GM18951 (cell line): ENCODE data around the gene MEDAG.

Experiments
- POLR2A ChIP-seq: IDR thresholded peaks from 4 replicates; pipeline ENCODE4 v1.6.1; 2011; ENCODE audit warnings: mild to moderate bottlenecking; ENCODE audit not compliant: insufficient read length, insufficient read depth; ENCODE audit errors: extremely low read depth
- in situ Hi-C: fragments of 300-500 bp; cut with MboI; formaldehyde crosslinking; loops from one replicate; pipeline ENCODE4 v1.12.0; 2022; ENCODE audit warnings: low sequenced_read_pairs, mixed read lengths, inconsistent platforms; ENCODE audit not compliant: unreplicated experiment

Gene MEDAG

GRCh38 chr13:30867089-30867669 is 38.9 kb upstream of the MEDAG start:
- no peak for TF ChIP-seq POLR2A
- in situ Hi-C loops = loop anchor here (10.0 kb wide), 1 partner anchor 178 kb away; no protein-coding TSS in a partner anchor

- no peak for TF ChIP-seq POLR2A
Observed at GRCh38 chr13:30868799-30869470, 37.1 kb upstream of the MEDAG start.

DNA sequence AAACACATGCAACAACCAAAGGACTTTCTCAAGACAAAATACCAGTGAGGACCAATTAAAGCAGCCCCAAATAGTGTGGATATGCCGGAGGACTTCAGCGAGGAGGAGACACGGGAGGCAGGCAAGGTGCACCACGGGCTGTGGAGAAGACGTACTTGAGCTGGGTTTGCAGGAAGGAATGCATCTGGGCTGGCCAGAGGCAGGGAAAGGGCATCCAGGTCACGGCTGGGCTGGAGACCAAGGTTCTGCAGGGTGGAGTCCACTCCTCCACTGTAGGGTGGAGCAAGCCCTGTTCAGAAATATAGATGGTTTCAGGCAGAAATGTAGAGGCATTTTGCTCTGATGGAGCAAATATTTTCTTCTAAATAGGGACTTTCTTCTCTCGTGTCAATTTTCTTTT is 36.6 kb upstream of the MEDAG start:
- in situ Hi-C loops = loop anchor here (10.0 kb wide), 1 partner anchor 175 kb away; no protein-coding TSS in a partner anchor
- no peak for TF ChIP-seq POLR2A

More at GRCh38 chr13:30868799-30869470, 37.1 kb upstream of the MEDAG start:
- in situ Hi-C loops = loop anchor here (10.0 kb wide), 1 partner anchor 176 kb away; no protein-coding TSS in a partner anchor

DNA sequence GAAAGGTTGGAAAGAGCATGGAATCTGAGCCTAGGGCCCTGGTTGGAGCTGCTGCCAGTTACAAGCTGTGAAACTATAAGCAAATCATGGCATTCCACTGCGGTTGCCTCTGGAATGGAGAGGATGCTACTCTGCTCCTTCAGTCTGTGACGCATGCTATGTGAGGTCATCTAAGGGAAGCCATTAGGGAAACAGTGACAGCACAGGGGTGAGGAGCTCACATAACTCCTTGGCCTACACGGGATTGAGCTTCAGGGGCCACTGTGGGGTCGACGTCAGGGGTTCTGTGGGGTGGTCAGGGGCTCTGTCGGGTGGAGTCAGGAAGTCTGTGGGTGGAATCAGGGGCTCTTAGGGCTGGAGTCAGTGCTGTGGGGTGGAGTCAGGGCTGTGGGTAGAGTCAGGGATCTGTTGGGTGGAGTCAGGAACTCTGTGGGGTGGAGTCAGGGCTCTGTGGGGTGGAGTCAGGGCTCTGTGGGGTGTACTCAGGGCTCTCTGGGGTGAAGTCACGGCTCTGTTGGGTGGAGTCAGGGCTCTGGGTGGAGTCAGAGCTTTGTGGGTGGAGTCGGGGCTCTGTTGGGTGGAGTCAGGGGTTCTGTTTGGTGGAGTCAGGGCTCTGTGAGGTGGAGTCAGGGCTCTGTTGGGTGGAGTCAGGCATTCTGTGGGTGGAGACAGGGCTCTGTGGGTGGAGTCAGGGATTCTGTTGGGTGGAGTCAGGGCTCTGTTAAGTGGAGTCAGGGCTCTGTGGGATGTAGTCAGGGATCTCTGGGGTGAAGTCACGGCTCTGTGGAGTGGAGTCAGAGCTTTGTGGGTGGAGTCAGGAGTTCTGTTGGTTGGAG is 35.8 kb upstream of the MEDAG start:
- in situ Hi-C loops = no loop called here
- TF ChIP-seq POLR2A = no peak

DNA sequence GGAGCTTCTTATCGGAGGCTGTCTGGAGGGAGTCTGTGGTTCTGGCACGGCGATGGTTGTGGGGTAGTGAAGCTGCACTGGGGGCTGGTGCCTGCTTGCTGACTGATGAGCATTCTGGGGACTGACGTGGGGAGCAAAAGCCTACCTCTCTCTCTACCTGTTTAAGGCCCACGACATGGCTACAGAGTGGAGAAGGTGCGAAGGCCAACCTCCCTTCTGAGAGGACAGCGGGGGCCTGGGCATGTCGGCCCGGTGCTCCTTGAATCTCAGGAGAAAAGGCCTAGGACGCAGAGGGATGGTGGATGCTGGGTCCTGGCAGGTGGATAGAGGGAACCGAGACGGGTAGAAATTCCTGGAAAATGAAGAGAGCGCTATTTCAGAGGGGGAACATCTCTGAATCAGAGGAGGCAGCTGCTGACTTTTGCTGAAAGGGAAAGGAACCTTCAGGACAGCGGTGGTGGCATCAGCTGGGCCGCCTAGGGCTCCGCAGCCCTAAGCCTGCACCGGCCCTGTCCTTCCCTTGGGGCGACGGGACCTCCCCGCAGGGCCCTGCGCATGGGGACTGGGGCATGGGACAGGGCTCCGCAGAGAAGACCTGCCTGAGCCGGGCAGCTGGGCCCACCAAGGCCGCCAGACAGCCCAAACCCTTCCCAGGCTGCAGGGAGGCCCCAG is 35.0 kb upstream of the MEDAG start:
- TF ChIP-seq POLR2A = no peak
- in situ Hi-C loops = no loop called here

GRCh38 chr13:30871588-30872275 is 34.3 kb upstream of the MEDAG start:
- in situ Hi-C loops = no loop called here

DNA sequence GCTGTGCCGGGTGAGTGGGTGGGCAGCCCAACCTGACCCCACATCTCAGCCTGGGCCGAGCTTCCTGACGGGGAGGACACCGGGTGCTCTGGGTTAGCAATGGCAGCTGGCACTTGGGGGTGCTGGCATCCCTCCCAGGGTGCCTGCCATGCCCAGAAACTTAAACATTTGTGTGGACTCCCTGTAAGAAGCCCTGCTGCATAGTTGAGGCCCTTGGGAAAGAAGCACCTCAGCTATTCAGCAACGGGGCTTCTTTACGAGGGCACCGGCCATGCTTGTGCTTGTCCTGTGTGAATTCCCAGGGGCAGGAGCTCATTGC is 33.8 kb upstream of the MEDAG start:
- TF ChIP-seq POLR2A = no peak
- in situ Hi-C loops = no loop called here

More at GRCh38 chr13:30871588-30872275, 34.3 kb upstream of the MEDAG start:
- TF ChIP-seq POLR2A = no peak

- in situ Hi-C loops = no loop called here
- TF ChIP-seq POLR2A = no peak
Observed at GRCh38 chr13:30872685-30873461, 33.2 kb upstream of the MEDAG start.

DNA sequence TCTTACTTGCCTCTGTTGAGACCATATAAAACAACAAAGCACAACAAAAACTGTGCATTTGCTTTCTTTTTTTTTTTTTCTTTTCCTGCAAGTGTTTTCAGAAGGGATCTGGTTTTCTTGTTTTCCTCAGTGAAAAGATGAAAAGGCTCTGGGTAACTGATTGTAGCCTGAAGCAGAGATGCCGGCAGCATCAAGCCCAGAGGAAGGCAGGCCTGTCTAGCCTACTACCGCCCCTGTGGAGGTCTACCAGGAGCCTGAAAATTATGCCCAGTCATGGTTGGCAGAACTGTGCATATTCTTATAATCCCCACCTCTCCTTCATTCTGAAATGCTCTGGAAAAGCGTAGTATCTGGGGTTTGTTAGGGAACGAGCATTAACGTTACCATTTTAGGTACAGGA is 32.6 kb upstream of the MEDAG start:
- in situ Hi-C loops = no loop called here

DNA sequence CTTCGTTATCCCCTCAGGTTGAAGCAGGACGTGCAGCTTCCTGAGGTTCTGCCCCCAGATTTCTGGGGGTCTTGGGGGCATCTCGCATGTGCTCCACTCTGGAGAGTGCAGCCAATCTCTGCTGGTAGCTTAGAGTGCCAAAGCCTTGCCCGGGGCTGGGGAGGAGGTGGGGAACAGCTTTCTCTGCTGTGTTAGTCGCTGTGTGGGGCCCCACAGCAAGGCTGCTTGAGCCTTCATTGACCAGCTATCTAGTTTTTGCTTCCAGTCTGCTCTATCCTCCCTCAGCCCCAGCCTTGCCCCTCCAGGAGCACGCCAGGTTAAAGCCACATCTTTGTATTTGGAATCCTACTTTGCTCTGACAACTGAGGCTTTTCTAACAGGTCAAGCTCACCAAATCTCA is 32.0 kb upstream of the MEDAG start:
- in situ Hi-C loops = no loop called here

More for the DNA sequence above, 32.6 kb upstream of the MEDAG start:
- TF ChIP-seq POLR2A = no peak

GRCh38 chr13:30874561-30874960 is 31.5 kb upstream of the MEDAG start:
- in situ Hi-C loops = no loop called here
- TF ChIP-seq POLR2A = no peak

More for the DNA sequence above, 32.0 kb upstream of the MEDAG start:
- no peak for TF ChIP-seq POLR2A

DNA sequence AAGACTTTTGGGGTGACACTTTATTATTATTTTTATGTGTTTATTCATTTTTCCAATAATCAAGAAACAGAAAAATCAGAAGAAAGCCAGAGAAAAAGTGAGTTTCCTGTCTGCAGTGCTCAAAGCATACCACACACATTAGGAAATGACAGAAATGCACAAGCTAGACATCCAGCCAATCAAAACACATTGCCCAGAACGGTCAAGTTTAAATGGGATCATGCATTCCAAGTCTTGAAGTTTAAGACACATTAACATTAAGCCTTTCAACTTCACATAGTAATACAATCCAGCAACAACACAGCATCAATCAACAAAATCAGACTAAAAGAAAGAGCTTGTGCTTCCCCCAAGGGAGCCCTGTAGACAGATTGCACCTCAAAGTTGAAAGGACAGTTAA is 28.7 kb upstream of the MEDAG start:
- in situ Hi-C loops = no loop called here
- no peak for TF ChIP-seq POLR2A
